Stimulated activated CD4-positive, alpha-beta T cell treated with anti-CD3 and anti-CD28 coated beads, Interleukin-15, amount 100 ng/mL, for 24 hours (primary cell): ENCODE data around the gene DPYSL3.
A peak's percentile ranks its signal among the peaks of the same experiment; 100 is the strongest.
"Not testable (repeated sequence)": the region's sequence is repeated elsewhere in the genome, so short reads cannot be mapped to it uniquely, and the experiment has no call there.

Experiments
- DNase-seq: peaks from one replicate; pipeline ENCODE4 v3.0.0-alpha.2; 2020

The DPYSL3 gene

DNA sequence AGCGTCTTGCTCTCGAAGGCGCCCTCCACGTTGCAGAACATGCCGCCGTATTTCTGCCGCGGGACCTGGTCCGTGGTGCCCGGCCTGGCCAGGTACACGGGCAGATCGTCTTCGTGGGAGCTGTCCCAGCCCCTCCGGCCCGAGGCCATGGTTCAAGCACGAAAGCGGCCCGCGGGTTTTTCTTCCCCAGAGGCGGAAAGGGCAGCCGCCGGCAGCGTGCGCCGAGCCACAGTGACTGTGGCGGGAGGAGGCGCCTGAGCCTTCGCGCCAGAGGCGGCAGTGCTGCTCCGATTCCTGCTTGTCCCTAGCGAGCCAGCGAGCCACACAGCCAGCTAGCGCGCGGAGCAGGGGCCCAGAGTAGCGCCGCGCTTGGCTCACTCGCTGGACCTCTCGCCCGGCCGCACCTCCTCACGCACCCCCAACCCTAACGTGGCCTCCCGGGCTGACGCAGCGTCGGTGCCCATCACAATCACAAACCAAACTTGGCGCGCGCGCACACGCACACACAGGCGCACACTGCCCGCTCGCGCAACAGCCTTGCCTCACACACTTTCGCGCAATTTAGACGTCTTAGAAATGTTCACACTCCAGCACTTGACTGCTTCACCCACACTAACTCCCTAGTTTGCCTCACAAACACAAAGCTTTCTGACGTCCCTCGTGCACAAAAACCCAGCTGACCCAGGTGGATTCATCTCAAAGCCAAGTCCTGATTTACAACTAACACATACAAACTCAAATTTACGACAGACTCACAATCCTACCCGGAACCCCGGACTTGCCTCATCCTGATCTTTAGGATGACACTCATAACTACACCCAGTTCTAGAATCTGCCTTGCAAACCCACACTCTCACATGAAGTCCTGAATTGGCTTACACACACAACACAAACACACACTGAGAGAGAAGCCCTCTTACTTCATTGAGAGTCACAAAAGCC is at the start of gene DPYSL3:
Gene DPYSL3, minus strand, starts transcription at position 359 of the 942 bp plus-strand sequence. Its CDS starts 210 bp downstream, at position 149.
- DNase-seq, result peak; percentile 8

DNA sequence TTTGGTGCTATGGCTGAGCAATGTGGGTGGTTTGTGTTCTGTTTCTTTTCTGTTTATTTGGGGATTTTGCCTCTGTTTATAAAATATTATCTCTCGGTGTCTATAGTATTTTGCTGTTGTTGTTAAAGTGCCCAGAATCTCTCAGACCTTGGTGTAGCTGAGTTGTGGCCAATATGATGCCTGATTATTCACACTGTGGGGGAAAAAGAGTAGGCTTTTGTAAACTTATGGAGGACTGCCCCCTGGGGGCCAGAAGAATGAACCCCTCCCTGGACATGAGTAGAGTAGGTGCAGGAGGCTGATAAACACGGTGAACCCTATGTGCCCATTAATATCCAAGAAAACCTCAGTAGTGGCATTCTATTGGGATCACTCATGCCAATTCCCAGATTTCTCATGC is 49.0 kb upstream of the DPYSL3 start:
- DNase-seq, result peak; percentile 4

GRCh38 chr5:147557876-147558745 is 48.2 kb upstream of the DPYSL3 start:
- DNase-seq, result no peak

DNA sequence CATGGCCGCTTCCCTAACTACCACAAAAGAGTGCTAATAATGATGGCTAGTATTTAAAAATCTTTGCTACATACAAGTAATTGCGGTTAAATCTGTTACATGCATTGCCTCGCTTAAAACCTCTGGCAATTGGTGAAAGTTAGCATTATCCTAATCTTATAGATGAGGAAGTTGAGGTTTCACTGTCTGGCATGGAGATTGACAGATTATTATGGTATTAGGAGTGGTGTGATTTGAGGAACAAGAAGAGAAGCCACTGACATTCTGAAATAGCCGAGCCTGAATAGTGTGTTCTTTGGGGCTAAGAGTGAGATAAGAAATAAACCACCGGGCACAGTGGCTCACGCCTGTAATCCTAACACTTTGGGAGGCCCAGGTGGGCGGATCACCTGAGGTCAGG is 45.3 kb upstream of the DPYSL3 start:
- DNase-seq, result no peak

DNA sequence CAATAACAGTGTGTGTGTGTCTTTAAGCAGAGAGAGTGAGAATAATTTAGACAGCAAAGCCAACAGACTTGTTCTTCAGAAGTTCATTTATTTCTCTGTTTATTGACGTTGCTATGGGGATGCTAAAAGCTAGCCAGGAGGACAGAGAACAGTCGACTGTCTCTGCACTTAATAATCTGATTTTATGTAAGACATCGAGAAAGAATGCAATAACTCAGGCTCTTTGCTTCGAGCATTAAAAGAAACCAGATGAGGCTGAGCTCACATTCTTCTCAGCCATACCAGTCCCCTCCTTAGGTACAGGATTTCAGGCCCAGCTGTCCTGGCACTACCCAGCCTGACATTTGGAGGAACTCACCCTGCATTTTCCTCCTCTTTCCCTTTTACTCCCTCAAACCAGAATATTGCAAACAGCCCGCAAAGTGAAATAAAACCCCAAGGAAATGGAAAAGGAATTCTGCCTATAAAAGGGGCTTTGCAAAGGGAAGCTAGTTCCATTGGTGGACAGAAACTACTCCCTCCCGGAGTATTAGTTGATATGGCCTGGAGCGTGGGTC is 44.5 kb upstream of the DPYSL3 start:
- no peak for DNase-seq

DNA sequence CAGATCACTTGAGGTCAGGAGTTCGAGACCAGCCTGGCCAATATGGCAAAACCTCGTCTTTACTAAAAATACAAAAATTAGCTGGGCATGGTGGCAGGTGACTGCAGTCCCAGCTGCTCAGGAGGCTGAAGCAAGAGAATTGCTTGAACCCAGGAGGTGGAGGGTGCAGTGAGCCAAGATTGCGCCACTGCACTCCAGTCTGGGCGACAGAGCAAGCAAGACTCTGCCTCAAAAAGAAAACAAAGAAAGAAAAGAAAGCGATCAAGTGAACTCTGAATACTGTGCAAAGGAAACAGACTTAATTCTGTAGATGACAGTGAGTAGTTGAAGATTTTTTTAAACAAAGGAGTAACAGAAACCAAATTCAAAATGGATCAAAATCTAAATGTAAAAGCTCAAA is 43.9 kb upstream of the DPYSL3 start:
- not testable (repeated sequence) for DNase-seq

- DNase-seq, result no peak
These were observed 43.0 kb upstream of the DPYSL3 start for GRCh38 chr5:147552897-147553296.

DNA sequence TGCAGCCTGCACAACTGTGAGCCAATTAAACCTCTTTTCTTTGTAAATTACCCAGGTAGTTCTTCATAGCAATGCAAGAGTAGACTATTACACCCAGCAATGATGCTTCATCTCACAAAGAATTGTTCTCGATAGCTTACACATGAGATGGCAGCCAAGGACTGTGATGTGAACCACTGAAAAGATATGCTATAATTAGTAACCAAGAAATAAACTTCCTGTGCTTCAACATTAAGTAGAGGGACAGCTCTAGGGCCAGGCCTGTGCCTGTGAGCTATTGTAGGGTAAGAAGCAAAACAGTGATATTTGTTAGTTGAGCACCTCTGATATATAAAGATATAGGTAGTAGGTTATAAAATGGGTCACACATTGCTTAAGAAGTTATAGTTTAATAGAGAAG is 41.8 kb upstream of the DPYSL3 start:
- no peak for DNase-seq

DNA sequence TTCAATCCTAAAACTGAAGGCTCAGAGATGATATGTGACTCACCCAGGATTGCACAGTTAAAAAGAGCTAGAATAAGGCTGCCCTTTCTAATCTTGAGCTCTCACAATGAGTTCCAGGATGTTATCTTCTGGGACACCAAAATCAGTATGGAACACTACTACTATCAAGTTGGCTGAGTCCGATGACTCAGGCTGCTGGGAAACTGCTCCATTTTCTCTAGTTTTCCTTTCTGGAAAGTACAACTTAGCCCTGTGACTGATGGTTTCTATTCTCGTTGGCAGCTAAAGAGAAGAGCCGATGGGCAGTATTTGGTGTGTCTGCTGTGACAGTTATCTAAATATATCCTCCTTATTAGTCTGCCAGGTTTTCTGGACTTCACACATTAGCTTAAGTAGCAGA is 37.9 kb upstream of the DPYSL3 start:
- DNase-seq, result no peak

GRCh38 chr5:147544556-147544955 is 34.7 kb upstream of the DPYSL3 start:
- DNase-seq, result no peak

- DNase-seq, result no peak
These were observed 29.2 kb upstream of the DPYSL3 start for GRCh38 chr5:147539053-147539452.

GRCh38 chr5:147538236-147538635 is 28.4 kb upstream of the DPYSL3 start:
- DNase-seq, result no peak

DNA sequence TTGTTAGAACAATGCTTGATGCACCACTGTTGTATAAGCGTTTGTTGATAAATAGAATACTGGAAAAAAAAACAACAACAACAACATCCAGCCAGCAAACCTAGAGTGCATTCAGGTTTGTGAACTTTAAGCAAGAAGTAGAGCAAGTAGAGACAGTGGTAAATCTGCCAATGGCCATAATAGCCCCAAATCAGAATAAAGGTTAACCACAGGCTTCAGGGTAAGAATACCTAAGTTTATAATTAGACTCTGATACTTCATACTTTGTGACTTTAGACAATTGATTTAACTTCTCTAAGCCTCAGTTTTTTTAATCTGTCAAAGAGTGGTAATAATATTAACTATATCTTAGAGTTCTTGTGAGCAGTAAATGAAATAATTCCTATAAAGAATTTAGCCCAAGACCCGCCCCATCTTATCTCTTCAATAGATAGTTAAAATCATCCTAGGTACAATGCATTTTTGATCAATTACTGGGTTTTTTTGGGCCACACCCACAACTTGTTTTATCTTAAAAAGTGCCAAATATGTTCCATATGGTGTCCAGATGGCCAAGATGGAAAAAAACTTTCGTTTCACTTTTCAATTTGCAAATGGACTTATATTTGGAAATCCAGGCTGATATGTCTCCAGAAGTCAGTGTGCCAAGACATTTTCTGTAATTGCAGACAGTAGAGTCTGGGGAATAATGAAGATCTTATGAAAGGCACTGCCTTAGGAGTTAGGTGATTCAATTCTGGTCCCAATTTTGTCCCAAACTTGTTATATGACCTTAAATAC is 24.5 kb upstream of the DPYSL3 start:
- DNase-seq, result no peak

DNA sequence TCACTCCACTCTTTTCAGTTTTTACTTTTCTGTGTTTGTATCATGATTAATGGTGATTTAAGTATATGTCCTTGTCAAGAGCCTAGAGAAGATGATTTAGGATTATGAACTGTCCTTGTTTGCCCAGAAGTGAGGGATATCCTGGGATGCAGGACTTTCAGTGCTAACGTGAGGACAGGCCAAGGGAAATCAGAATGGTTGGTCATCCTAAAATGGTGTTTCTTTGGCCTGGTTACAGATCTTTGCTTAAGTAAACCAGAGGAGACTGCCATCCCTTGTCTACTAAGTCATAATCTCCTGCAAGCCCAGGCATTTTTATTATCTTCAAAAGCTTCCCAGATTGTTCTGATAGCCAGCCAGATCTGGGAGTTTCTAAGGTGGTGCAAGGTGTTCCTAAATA is 22.3 kb upstream of the DPYSL3 start:
- no peak for DNase-seq

DNA sequence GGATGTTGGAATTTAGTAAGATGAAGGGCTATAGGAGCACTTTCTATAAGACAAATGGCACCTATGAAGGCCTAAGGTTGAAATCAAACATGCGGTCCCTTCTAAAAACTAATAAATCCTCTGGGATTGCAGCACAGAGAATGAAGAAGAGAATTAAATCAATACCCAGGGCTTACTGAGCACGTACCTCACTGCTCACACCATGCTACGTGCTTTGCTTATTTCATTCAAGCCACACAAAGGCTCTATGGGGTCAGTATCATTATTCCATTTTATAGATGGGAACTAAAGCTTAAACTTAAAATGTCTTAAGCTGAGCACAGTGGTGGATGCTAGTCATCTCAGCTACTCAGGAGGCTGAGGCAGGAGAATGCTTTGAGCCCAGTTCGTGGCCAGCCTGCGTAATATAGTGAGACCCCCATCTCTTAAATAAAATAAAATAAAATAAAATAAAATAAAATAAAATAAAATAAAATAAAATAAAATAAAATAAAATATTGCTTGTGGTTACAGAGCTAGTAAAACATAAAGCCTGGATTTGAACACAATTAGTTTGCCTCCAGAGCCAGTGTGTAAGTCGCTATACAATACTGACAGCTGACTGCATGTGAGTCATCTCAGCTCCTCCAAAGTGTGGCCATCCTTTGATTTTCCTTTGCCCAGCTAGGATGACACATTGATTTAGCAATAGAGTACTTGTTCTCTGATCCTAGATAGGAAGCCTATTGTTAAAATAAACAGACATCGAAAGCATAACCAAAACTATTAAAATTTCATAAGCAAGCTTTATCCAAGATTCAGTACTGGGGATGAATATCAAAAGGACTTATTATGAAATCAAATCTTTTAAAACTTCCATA is 20.9 kb upstream of the DPYSL3 start:
- no peak for DNase-seq

GRCh38 chr5:147523069-147523468 is 13.2 kb upstream of the DPYSL3 start:
- DNase-seq, result no peak

DNA sequence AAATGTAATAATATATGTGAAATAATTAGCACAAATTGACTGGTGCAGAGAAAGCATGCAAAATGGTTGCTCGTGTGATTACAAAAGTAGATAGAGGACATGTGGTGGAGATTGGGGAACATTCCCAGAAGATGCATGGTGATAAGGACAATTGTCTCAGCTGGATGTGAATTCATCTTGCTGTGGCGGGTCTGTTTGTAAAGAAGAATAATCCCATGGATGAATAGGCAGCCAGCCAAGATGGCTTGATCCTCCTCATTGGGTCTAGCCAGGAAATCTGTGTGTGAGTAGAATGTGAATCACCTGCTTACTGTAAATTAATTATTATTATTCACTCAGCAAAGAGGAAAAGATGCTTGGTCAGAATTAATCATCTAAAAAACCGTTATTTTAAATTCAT is 12.6 kb upstream of the DPYSL3 start:
- DNase-seq, result no peak

GRCh38 chr5:147520450-147520849 is 10.6 kb upstream of the DPYSL3 start:
- no peak for DNase-seq

DNA sequence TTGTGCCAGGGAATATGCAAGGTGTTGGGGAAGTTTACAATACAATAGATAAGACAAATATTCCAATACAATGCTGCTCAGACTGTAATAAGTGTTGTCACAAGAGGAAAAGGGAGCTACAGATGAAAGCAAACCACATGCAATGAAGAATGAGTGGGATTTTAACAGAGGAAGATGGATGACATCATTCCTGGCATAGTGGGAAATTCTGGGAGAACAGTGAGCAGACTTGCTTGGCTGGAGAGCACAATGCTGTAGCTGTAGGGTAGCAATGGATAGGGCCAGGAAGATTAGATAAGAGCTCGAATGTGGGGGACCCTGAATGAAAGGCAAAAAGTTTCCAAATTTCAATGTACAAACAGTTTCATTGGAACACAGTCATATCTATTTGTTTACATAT is 9.5 kb upstream of the DPYSL3 start:
- DNase-seq, result no peak

DNA sequence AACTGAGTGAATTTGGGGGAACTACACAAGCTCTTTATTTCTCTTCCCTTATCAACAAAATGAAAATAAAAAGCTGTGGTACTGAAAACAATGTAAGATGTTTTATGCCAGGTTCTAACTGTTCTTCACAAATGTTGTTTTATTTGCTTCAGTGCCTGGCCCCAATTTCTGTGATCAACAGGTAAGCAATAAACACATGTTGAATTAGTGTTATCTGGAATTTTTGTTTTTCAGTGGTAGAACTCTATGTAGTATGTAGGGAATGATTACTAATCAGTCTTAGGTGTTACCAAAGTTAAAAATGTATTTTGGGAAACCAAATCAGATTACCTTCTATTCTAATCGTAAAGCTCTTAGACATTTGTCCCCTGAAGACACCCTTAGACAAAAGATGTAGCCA is 7.5 kb upstream of the DPYSL3 start:
- no peak for DNase-seq

GRCh38 chr5:147515269-147515668 is 5.4 kb upstream of the DPYSL3 start:
- no peak for DNase-seq
